ENCODE results near the gene ACVR1. TPM values are rescaled to one million over a fixed set of nuclear protein-coding genes. Genes with fewer than 3 reads are reported as not detected.

Gene ACVR1
- total and polyA plus RNA-seq, 2 donors (not counting 1 experiment from before 2014, with no cell fraction given), result 42.9 to 72.1 TPM

DNA sequence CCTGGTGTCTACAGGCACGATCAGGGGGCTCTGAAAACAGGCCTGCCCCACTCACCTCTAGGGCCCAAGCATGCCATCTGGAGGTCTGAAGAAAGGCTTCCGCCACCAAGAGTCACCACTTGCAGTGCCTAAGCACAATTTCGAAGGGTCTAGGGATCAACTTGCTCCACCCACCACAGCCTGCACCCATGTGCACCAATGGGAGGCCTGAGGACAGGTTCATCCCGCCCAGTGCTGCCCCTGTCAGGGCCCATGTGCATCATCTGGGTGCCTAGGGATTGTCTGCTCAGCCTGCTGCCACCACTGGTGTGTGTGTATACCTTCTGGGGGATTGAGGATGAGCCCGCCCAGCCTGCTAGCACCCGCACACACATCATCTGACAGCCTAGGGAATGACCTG lies 126.4 kb downstream of the ACVR1 start:
- no peak overlapping the region for H3K4me2 ChIP-seq (ENCODE audit: extremely low read depth, insufficient read depth, low read length)
- no peak overlapping the region for H3K27ac ChIP-seq (ENCODE audit: insufficient read depth, low read length)
- H3K9ac ChIP-seq (ENCODE audit: insufficient read depth, low read length), result no peak overlapping the region
- no peaks in the 10 kb centered on the region for H3K27me3 ChIP-seq (ENCODE audit: control insufficient read depth, insufficient read depth, low read length)
- H4K20me1 ChIP-seq (ENCODE audit: control insufficient read depth, extremely low read depth, insufficient read depth, low read length), result no peaks in the 10 kb centered on the region
- peaks cover 17% of the 10 kb centered on the region for H3K4me1 ChIP-seq (ENCODE audit: control insufficient read depth, extremely low read depth, insufficient read depth, low read length)
- H3K36me3 ChIP-seq (ENCODE audit: control insufficient read depth, insufficient read depth, low read length), result no peaks in the 10 kb centered on the region
- H2AFZ ChIP-seq (ENCODE audit: low read length), result no peak overlapping the region
- H3K9me3 ChIP-seq (ENCODE audit: control insufficient read depth, insufficient read depth, low read depth, low read length), result no peaks in the 10 kb centered on the region
- no peak overlapping the region for H3K4me3 ChIP-seq (replicated peaks in 1 of 4; ENCODE audit: control extremely low read depth in 1 of 4, insufficient read depth in 1 of 4, low read depth in 3 of 4, low read length in 4 of 4)
- peaks cover 4% of the 10 kb centered on the region for H3K79me2 ChIP-seq (ENCODE audit: control insufficient read depth, insufficient read depth, low read length)
- no peak for DNase-seq (ENCODE audit: low read depth in 2 of 2)
- TF ChIP-seq EZH2 (IDR thresholded peaks at IDR 0.05; ENCODE audit: low read length, missing control alignments), result no peak

DNA sequence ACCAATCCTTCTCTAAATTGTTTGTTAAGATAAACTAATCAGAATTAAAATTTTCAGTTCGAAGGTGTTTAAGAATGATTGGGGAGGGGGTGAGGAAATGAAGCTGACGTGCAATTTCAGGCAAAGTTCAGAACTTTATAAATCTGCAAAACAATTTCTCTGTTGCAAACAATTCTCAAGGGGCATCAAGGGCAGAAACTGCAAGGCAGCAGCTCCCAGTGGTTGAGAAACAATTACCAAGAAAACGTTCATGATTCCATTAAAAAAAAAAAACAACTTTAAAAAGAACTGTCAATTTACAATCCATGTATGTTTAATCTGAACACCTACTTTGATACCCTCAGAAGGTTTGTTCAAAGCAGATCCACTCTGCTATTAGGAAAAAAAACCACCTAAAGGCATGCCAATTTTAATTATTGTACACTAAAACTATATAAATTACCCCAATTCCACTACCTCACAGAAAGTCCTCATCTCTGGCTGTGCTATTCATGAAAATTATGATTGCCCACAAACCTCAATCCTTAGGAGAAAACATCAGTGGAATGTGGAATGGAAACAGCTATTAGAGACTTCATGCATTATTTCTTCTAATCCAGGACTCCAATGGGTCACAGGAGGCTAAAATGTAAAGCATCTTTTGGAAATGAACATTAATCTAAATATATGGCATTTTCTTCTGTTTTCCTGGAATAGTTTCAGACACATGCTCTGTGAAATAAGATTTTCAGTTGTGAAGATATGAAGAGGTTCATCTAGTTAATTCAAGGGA lies 127.6 kb downstream of the ACVR1 start:
- Histone ChIP-seq H2AFZ (ENCODE audit: low read length) (no peak overlapping the region), H3K4me1 (ENCODE audit: control insufficient read depth, extremely low read depth, insufficient read depth, low read length) (peaks cover 17% of the 10 kb centered on the region), H3K36me3 (ENCODE audit: control insufficient read depth, insufficient read depth, low read length) (no peaks in the 10 kb centered on the region), H4K20me1 (ENCODE audit: control insufficient read depth, extremely low read depth, insufficient read depth, low read length) (no peaks in the 10 kb centered on the region), H3K9ac (ENCODE audit: insufficient read depth, low read length) (no peak overlapping the region), H3K4me3 (replicated peaks in 1 of 4; ENCODE audit: control extremely low read depth in 1 of 4, insufficient read depth in 1 of 4, low read depth in 3 of 4, low read length in 4 of 4) (no peak overlapping the region), H3K27me3 (ENCODE audit: control insufficient read depth, insufficient read depth, low read length) (no peaks in the 10 kb centered on the region), H3K9me3 (ENCODE audit: control insufficient read depth, insufficient read depth, low read depth, low read length) (no peaks in the 10 kb centered on the region), H3K27ac (ENCODE audit: insufficient read depth, low read length) (peak overlapping the region; percentile 7), H3K4me2 (ENCODE audit: extremely low read depth, insufficient read depth, low read length) (peak overlapping the region; percentile 56), H3K79me2 (ENCODE audit: control insufficient read depth, insufficient read depth, low read length) (peaks cover 4% of the 10 kb centered on the region)
- peak in 1 of 2 donors; percentile 67 for DNase-seq (ENCODE audit: low read depth in 2 of 2)
- TF ChIP-seq, protein P1, sequence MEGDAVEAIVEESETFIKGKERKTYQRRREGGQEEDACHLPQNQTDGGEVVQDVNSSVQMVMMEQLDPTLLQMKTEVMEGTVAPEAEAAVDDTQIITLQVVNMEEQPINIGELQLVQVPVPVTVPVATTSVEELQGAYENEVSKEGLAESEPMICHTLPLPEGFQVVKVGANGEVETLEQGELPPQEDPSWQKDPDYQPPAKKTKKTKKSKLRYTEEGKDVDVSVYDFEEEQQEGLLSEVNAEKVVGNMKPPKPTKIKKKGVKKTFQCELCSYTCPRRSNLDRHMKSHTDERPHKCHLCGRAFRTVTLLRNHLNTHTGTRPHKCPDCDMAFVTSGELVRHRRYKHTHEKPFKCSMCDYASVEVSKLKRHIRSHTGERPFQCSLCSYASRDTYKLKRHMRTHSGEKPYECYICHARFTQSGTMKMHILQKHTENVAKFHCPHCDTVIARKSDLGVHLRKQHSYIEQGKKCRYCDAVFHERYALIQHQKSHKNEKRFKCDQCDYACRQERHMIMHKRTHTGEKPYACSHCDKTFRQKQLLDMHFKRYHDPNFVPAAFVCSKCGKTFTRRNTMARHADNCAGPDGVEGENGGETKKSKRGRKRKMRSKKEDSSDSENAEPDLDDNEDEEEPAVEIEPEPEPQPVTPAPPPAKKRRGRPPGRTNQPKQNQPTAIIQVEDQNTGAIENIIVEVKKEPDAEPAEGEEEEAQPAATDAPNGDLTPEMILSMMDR (conservative IDR thresholded peaks at IDR 0.05 in 1 of 2, IDR thresholded peaks at IDR 0.05 in 1 of 2; ENCODE audit: low read depth in 1 of 2, low read length in 2 of 2), result no peak
- TF ChIP-seq EZH2 (IDR thresholded peaks at IDR 0.05; ENCODE audit: low read length, missing control alignments), result no peak

DNA sequence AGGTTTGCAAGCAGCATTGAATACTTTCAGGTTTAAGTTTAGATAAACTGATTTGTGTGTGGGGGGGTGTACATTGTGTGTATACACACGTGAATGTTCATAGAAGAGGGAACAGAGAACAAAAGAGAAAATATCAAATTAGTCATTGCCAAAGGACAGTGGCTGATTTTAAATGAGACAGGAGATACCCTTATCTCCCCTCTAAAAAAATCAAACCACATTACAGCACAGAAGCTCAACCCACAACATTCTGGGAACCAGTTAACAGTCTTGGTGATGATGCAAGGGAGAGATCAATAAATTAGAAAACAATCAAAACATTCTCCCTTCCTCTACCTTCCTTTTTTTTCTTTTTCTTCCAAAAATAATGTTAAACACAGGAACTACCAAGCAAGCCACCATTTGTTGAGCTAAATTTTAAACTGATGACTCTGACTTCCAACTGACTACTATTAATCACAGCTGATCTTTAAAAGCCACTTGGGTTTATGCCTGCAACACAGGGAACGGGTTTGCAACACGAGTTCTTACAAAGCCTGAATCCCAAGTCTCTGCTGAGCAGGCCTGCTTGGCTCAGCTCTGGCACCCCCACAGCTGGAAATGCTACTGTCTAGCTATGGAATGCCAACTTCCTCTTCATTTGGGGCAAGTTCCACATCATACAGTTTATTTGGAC lies 128.3 kb downstream of the ACVR1 start:
- TF ChIP-seq, protein P1 (conservative IDR thresholded peaks at IDR 0.05 in 1 of 2, IDR thresholded peaks at IDR 0.05 in 1 of 2; ENCODE audit: low read depth in 1 of 2, low read length in 2 of 2), result no peak
- no peak for TF ChIP-seq EZH2 (IDR thresholded peaks at IDR 0.05; ENCODE audit: low read length, missing control alignments)
- Histone ChIP-seq H3K36me3 (ENCODE audit: control insufficient read depth, insufficient read depth, low read length) (no peaks in the 10 kb centered on the region), H3K9me3 (ENCODE audit: control insufficient read depth, insufficient read depth, low read depth, low read length) (no peaks in the 10 kb centered on the region), H3K27me3 (ENCODE audit: control insufficient read depth, insufficient read depth, low read length) (no peaks in the 10 kb centered on the region), H3K4me1 (ENCODE audit: control insufficient read depth, extremely low read depth, insufficient read depth, low read length) (peaks cover 17% of the 10 kb centered on the region), H3K79me2 (ENCODE audit: control insufficient read depth, insufficient read depth, low read length) (peaks cover 4% of the 10 kb centered on the region), H3K9ac (ENCODE audit: insufficient read depth, low read length) (no peak overlapping the region), H4K20me1 (ENCODE audit: control insufficient read depth, extremely low read depth, insufficient read depth, low read length) (no peaks in the 10 kb centered on the region), H2AFZ (ENCODE audit: low read length) (no peak overlapping the region), H3K27ac (ENCODE audit: insufficient read depth, low read length) (peak overlapping the region; percentile 7), H3K4me3 (replicated peaks in 1 of 4; ENCODE audit: control extremely low read depth in 1 of 4, insufficient read depth in 1 of 4, low read depth in 3 of 4, low read length in 4 of 4) (no peak overlapping the region), H3K4me2 (ENCODE audit: extremely low read depth, insufficient read depth, low read length) (peak overlapping the region; percentile 56)
- peak; percentile 84 to 94 for DNase-seq (ENCODE audit: low read depth in 2 of 2)
